Activated T-helper 17 cell treated with anti-CD3 and anti-CD28 coated beads, Interleukin-2, amount 50 U/mL, for 72 hours (primary cell): Measurements from ENCODE around the gene PPP1R3G. TPM values are rescaled to one million over a fixed set of nuclear protein-coding genes. Genes with fewer than 3 reads are reported as not detected.

Experiments
- ATAC-seq: fragments of 150-1000 bp; cut with Tn5 transposase; replicated peaks from 2 replicates; pipeline ENCODE4 v1.10.0; 2021; ENCODE audit warnings: mild to moderate bottlenecking, moderate library complexity
- H3K27ac Mint-ChIP-seq: one replicate; pipeline ENCODE4 v1.8.0; 2022; ENCODE audit warnings: mixed read lengths
- H3K27me3 Mint-ChIP-seq: one replicate; pipeline ENCODE4 v1.8.0; 2022; ENCODE audit warnings: mixed read lengths
- H3K36me3 Mint-ChIP-seq: one replicate; pipeline ENCODE4 v1.8.0; 2022; ENCODE audit warnings: low read depth, mild to moderate bottlenecking, mixed read lengths
- H3K4me1 Mint-ChIP-seq: one replicate; pipeline ENCODE4 v1.8.0; 2022; ENCODE audit warnings: mixed read lengths
- H3K4me3 Mint-ChIP-seq: one replicate; pipeline ENCODE4 v1.8.0; 2022; ENCODE audit warnings: mild to moderate bottlenecking, mixed read lengths
- H3K9me3 Mint-ChIP-seq: one replicate; pipeline ENCODE4 v1.8.0; 2022; ENCODE audit warnings: mixed read lengths
- total RNA-seq, 2 donors: library from RNA; stranded (reverse); gene quantifications; one replicate each; pipeline ENCODE4 v1.2.3, GENCODE V29; 2022

The PPP1R3G gene
- under 1 TPM in 1 of 2 donors, not detected in 1; 0.05 TPM for total RNA-seq

DNA sequence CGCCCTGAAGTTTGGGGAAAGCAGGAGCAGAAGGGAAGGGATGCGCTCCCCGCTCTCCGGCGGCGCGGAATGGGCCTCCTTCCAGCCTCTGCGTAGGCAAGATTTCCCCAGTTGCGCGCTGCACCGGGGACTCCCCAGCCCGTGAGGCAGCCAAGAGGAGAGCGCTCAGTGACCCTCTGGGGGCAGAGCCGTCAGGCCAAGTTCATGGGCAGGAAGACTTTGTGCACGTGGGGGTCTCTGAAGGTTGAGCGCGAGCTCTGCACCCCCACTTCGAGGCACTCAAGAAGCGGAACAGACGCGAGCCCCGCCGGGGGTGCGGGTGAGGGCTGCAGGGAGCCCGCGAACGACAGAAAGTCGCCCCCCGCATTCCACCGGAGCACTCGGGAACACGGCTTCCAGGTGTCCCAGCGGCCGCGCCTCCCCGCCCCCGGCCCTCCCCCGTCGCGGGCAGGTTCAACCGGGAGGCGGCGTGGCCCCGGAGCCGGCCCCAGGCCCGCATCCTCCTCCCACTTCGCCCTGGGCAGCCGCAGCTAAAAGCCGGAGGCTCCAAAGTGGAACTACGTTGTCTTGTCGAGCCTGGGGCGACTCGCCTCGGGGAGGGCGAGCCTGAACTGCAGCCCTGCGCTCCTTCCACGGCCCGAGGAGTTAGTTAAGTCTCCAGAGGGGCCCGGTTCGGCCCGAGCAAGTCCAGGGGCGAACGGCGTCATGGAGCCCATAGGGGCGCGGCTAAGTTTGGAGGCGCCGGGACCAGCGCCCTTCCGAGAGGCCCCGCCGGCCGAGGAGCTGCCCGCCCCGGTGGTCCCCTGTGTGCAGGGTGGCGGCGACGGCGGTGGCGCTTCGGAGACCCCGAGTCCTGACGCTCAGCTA, at the start of gene PPP1R3G:
PPP1R3G (plus strand) TSS at position 561 of the 867 bp plus-strand sequence; CDS start at position 706, 145 bp downstream.
- Mint-ChIP-seq H3K4me1 (no peaks in the 10 kb centered on the region), H3K27me3 (peaks cover 36% of the 10 kb centered on the region), H3K4me3 (peak within 1 kb of the TSS; percentile 29), H3K36me3 (no peaks in the 10 kb centered on the region), H3K9me3 (no peaks in the 10 kb centered on the region), H3K27ac (no peak within 1 kb of the TSS)
- peak; percentile 39 for ATAC-seq

GRCh38 chr6:5036269-5036668, 48.9 kb upstream of the PPP1R3G start:
- no peaks in the 10 kb centered on the region for H3K36me3 Mint-ChIP-seq
- no peaks in the 10 kb centered on the region for H3K4me1 Mint-ChIP-seq
- H3K4me3 Mint-ChIP-seq, result no peak overlapping the region
- H3K9me3 Mint-ChIP-seq, result no peaks in the 10 kb centered on the region
- H3K27ac Mint-ChIP-seq, result no peak overlapping the region
- no peak for ATAC-seq
- H3K27me3 Mint-ChIP-seq, result no peaks in the 10 kb centered on the region

DNA sequence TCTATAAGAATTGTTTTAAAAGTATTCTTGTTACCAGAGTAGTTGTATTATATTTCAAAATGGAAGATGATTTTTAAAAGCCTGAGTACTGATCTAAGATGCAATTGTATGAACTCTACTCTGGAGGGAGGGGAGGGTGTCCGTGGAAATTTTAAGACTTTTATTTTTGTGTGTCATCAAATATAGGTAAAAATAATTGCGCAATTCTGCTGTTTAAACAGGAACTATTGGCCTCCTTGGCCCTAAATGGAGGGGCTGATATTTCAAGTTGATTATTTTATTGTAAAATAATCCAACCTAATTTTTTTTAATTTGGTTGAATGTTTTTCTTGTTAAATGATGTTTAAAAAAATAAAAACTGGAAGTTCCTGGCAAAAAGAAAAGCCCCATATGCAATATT, 43.2 kb upstream of the PPP1R3G start:
- Mint-ChIP-seq H3K27me3 (no peaks in the 10 kb centered on the region), H3K4me3 (no peak overlapping the region), H3K4me1 (no peaks in the 10 kb centered on the region), H3K9me3 (no peaks in the 10 kb centered on the region), H3K27ac (no peak overlapping the region), H3K36me3 (no peaks in the 10 kb centered on the region)
- ATAC-seq, result no peak

- no peaks in the 10 kb centered on the region for H3K27me3 Mint-ChIP-seq
- no peak overlapping the region for H3K4me3 Mint-ChIP-seq
- H3K4me1 Mint-ChIP-seq, result no peaks in the 10 kb centered on the region
- H3K36me3 Mint-ChIP-seq, result no peaks in the 10 kb centered on the region
- no peak for ATAC-seq
- H3K9me3 Mint-ChIP-seq, result no peaks in the 10 kb centered on the region
- no peak overlapping the region for H3K27ac Mint-ChIP-seq
Measured at GRCh38 chr6:5042436-5042835, 42.7 kb upstream of the PPP1R3G start.

DNA sequence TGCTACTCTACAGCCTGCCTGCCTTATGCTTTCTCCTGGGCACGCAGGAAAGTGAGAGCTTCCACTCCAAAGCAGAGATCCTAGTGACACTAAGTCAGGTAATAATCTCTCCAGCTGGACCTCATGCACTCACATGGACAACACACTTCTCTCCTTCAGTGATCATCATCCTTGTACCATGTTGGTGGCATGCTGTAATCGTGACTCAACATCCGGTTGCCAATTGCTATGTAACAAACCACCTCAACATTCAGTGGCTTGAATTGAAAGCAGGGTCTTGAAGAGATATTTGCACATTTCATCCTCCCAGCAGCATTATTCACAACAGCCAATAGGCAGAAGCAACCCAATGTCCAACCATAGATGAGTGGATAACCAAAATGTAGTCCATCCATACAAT, 40.3 kb upstream of the PPP1R3G start:
- ATAC-seq, result no peak
- H3K36me3 Mint-ChIP-seq, result no peaks in the 10 kb centered on the region

DNA sequence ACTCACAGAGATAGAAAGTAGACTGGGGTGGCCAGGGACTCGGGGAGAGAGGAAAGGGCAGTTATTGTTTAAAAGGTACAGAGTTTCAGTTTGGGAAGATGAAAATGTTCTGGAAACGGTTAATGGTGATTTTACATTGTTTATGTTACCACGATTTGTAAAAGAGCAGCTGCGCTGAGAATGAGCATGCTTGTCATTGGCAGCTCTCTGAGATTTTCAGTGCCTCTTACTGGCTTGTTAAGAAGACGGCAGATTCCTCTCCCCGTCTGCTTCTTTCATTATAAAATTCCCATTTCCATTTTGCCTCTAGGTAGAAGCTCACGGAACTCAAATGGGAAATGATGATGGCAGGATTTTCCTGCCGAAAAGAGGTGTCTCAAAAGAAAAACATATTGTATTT, 39.7 kb upstream of the PPP1R3G start:
- Mint-ChIP-seq H3K9me3 (peaks cover 6% of the 10 kb centered on the region), H3K27ac (no peak overlapping the region), H3K4me3 (no peak overlapping the region), H3K4me1 (no peaks in the 10 kb centered on the region), H3K27me3 (peaks cover 4% of the 10 kb centered on the region), H3K36me3 (no peaks in the 10 kb centered on the region)
- no peak for ATAC-seq

More for the DNA sequence above, 40.3 kb upstream of the PPP1R3G start:
- no peak overlapping the region for H3K4me3 Mint-ChIP-seq
- H3K27ac Mint-ChIP-seq, result no peak overlapping the region
- H3K27me3 Mint-ChIP-seq, result peaks cover 4% of the 10 kb centered on the region
- H3K4me1 Mint-ChIP-seq, result no peaks in the 10 kb centered on the region
- peaks cover 6% of the 10 kb centered on the region for H3K9me3 Mint-ChIP-seq

GRCh38 chr6:5046430-5046829, 38.7 kb upstream of the PPP1R3G start:
- ATAC-seq, result no peak
- no peak overlapping the region for H3K27ac Mint-ChIP-seq
- H3K27me3 Mint-ChIP-seq, result peaks cover 4% of the 10 kb centered on the region
- no peaks in the 10 kb centered on the region for H3K36me3 Mint-ChIP-seq
- H3K4me3 Mint-ChIP-seq, result no peak overlapping the region
- H3K4me1 Mint-ChIP-seq, result no peaks in the 10 kb centered on the region
- peaks cover 13% of the 10 kb centered on the region for H3K9me3 Mint-ChIP-seq

GRCh38 chr6:5050009-5050408, 35.1 kb upstream of the PPP1R3G start:
- H3K4me1 Mint-ChIP-seq, result no peaks in the 10 kb centered on the region
- H3K36me3 Mint-ChIP-seq, result no peaks in the 10 kb centered on the region

GRCh38 chr6:5051394-5051793, 33.7 kb upstream of the PPP1R3G start:
- Mint-ChIP-seq H3K27me3 (peaks cover 4% of the 10 kb centered on the region), H3K27ac (no peak overlapping the region), H3K36me3 (no peaks in the 10 kb centered on the region), H3K4me3 (no peak overlapping the region), H3K4me1 (no peaks in the 10 kb centered on the region), H3K9me3 (peaks cover 16% of the 10 kb centered on the region)
- ATAC-seq, result no peak

More at GRCh38 chr6:5050009-5050408, 35.1 kb upstream of the PPP1R3G start:
- H3K4me3 Mint-ChIP-seq, result no peak overlapping the region
- peaks cover 4% of the 10 kb centered on the region for H3K27me3 Mint-ChIP-seq
- ATAC-seq, result no peak
- peaks cover 13% of the 10 kb centered on the region for H3K9me3 Mint-ChIP-seq
- H3K27ac Mint-ChIP-seq, result no peak overlapping the region

DNA sequence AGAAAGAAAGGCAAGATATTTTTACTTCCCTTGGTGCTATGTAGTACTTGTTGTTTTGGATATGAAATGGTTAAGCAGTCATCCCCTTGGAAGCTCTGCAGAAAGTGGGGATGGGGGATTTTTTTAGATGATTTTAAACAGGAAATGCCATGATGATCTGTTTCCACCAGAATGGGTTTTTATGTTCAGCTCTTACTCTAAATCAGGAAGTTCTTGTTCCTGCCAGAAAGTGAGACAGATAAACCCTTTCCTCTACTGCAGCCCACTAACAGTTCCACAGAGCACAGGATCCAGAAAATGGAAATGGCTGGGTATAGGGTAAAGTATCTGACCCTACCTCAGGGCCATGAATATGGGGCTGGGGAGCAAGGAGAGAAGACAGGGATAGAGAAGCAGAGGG, 32.1 kb upstream of the PPP1R3G start:
- Mint-ChIP-seq H3K4me3 (no peak overlapping the region), H3K4me1 (no peaks in the 10 kb centered on the region), H3K36me3 (no peaks in the 10 kb centered on the region), H3K27me3 (peaks cover 4% of the 10 kb centered on the region), H3K27ac (no peak overlapping the region), H3K9me3 (peaks cover 16% of the 10 kb centered on the region)
- ATAC-seq, result no peak

- Mint-ChIP-seq H3K4me3 (no peak overlapping the region), H3K27ac (no peak overlapping the region), H3K36me3 (no peaks in the 10 kb centered on the region), H3K4me1 (no peaks in the 10 kb centered on the region), H3K9me3 (peaks cover 11% of the 10 kb centered on the region), H3K27me3 (peaks cover 5% of the 10 kb centered on the region)
- ATAC-seq, result no peak
Measured at GRCh38 chr6:5053864-5054244, 31.3 kb upstream of the PPP1R3G start.

DNA sequence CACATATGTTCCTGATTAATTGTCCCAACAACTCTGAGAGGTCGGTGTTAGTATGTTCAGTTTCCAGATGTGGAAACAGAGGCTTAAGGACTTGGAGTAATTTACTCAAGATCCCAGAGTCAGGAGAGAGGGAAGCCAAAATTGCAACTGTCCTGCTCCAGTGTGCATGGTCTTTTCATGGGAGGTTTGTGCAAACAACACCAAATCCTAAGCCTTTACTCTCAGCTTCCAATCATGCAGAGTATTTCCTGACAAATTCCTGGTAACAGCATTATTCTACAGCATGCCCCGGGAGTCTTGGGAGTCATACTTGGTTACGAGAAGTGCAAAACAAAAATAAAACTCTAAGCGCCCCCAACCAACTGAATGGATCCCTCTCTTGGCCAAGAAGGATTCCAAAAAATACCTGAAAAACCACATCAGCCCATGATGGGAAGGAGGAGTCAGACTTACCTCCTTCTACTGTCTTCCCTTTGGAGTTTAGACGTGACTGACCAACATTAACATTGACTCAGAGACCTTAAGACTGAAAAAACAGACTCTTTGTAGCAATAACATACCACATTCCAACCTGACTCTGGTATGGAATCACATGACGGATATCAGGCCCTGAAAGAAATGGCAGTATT, 30.8 kb upstream of the PPP1R3G start:
- H3K9me3 Mint-ChIP-seq, result peaks cover 10% of the 10 kb centered on the region
- no peak overlapping the region for H3K27ac Mint-ChIP-seq
- ATAC-seq, result no peak
- H3K4me3 Mint-ChIP-seq, result no peak overlapping the region
- no peaks in the 10 kb centered on the region for H3K36me3 Mint-ChIP-seq
- peaks cover 6% of the 10 kb centered on the region for H3K27me3 Mint-ChIP-seq
- H3K4me1 Mint-ChIP-seq, result no peaks in the 10 kb centered on the region

DNA sequence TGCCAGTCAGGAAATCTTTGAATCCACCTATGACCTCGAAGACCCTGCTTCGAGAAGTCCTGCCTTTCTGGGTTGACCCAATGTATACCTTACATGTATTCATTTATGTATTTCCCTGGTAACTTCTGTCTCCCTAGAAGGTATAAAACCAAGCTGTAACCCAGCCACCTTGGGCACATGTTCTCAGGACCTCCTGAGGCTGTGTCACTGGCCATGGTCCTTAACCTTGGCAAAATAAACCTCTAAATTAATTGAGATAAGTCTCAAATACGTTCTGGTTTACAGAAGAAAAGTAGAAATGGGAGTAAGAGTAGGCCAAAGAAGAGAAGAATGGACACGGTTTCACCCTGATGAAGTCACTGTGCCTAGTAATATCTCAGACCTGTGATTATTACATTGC, 30.0 kb upstream of the PPP1R3G start:
- Mint-ChIP-seq H3K27ac (no peak overlapping the region), H3K27me3 (peaks cover 6% of the 10 kb centered on the region), H3K4me3 (no peak overlapping the region), H3K4me1 (no peaks in the 10 kb centered on the region), H3K36me3 (no peaks in the 10 kb centered on the region), H3K9me3 (peaks cover 10% of the 10 kb centered on the region)
- ATAC-seq, result no peak

DNA sequence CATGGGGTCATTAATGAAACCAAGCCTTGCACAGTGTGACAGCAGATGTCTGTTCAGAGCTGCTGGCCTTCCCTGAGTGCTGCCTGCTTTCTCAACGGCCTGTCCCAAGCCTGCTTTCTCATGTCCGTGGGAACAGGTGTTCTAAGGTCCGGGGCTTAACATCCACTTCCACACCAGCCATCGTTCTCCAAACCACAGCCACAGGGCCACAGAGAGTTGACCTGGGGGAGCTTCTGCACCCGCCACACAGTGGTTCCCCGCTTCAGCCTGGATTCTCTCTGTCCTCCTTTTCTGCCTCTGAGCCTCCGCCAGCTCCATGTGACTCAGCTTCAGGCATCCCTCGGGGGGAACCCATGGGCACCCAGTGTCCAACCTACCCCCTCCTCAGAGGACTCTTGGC, 26.9 kb upstream of the PPP1R3G start:
- H3K4me1 Mint-ChIP-seq, result no peaks in the 10 kb centered on the region
- H3K4me3 Mint-ChIP-seq, result no peak overlapping the region
- H3K36me3 Mint-ChIP-seq, result no peaks in the 10 kb centered on the region
- H3K27ac Mint-ChIP-seq, result no peak overlapping the region
- peaks cover 3% of the 10 kb centered on the region for H3K9me3 Mint-ChIP-seq
- ATAC-seq, result no peak
- peaks cover 6% of the 10 kb centered on the region for H3K27me3 Mint-ChIP-seq
